NCI-H345 treated with DMSO at 0.1 percent for 48 hours (cell line): Measurements from ENCODE around the gene TTC34.

Experiments used
- DNase-seq: peaks from one replicate; lab custom pipeline; 2025; ENCODE audit not compliant: unreplicated experiment; lab: John Stamatoyannopoulos, UW

The TTC34 gene

GRCh38 chr1:2812939-2813653, 11.6 kb upstream of the TTC34 start:
- DNase-seq, result no peak

- DNase-seq, result no peak
Observed at GRCh38 chr1:2812136-2812535, 10.6 kb upstream of the TTC34 start.

GRCh38 chr1:2811533-2811918, 10.0 kb upstream of the TTC34 start:
- DNase-seq, result no peak

- DNase-seq, result no peak
Observed at GRCh38 chr1:2810899-2811532, 9.5 kb upstream of the TTC34 start.

GRCh38 chr1:2810281-2810680, 8.8 kb upstream of the TTC34 start:
- DNase-seq, result no peak

GRCh38 chr1:2809656-2810055, 8.2 kb upstream of the TTC34 start:
- DNase-seq, result no peak

- DNase-seq, result no peak
Observed at GRCh38 chr1:2808831-2809605, 7.5 kb upstream of the TTC34 start.

GRCh38 chr1:2808386-2808705, 6.9 kb upstream of the TTC34 start:
- DNase-seq, result no peak

- no peak for DNase-seq
Observed at GRCh38 chr1:2807678-2808385, 6.3 kb upstream of the TTC34 start.

- no peak for DNase-seq
Observed at GRCh38 chr1:2807036-2807435, 5.5 kb upstream of the TTC34 start.

GRCh38 chr1:2806591-2806990, 5.1 kb upstream of the TTC34 start:
- DNase-seq, result no peak

- no peak for DNase-seq
Observed at GRCh38 chr1:2805801-2806430, 4.4 kb upstream of the TTC34 start.

- DNase-seq, result no peak
Observed at GRCh38 chr1:2804628-2805351, 3.3 kb upstream of the TTC34 start.

- DNase-seq, result no peak
Observed at GRCh38 chr1:2803931-2804627, 2.6 kb upstream of the TTC34 start.

- DNase-seq, result no peak
Observed at GRCh38 chr1:2803086-2803930, 1.8 kb upstream of the TTC34 start.

- no peak for DNase-seq
Observed at GRCh38 chr1:2802421-2802961, 998 bp upstream of the TTC34 start.

- DNase-seq, result no peak
Observed at GRCh38 chr1:2801046-2801445, 447 bp downstream of the TTC34 start.

GRCh38 chr1:2800664-2801045, 838 bp downstream of the TTC34 start:
- no peak for DNase-seq
